GM21423 (cell line): ENCODE data around the gene PDE6D.

Experiments
- ATAC-seq: cut with Tn5 transposase; IDR thresholded peaks from one replicate; pipeline ENCODE4 v1.9.1; 2021; ENCODE audit warnings: mild to moderate bottlenecking, moderate library complexity; ENCODE audit not compliant: unreplicated experiment

PDE6D gene

GRCh38 chr2:231780909-231781797, at the start of gene PDE6D:
TSS of gene PDE6D (minus strand) at chr2:231781282. CDS start at chr2:231781114, 168 bp downstream.
- peak; percentile 91 for ATAC-seq

- no peak for ATAC-seq
These were observed 40.8 kb upstream of the PDE6D start for GRCh38 chr2:231821908-231822307.

GRCh38 chr2:231820786-231821303, 39.8 kb upstream of the PDE6D start:
- no peak for ATAC-seq

DNA sequence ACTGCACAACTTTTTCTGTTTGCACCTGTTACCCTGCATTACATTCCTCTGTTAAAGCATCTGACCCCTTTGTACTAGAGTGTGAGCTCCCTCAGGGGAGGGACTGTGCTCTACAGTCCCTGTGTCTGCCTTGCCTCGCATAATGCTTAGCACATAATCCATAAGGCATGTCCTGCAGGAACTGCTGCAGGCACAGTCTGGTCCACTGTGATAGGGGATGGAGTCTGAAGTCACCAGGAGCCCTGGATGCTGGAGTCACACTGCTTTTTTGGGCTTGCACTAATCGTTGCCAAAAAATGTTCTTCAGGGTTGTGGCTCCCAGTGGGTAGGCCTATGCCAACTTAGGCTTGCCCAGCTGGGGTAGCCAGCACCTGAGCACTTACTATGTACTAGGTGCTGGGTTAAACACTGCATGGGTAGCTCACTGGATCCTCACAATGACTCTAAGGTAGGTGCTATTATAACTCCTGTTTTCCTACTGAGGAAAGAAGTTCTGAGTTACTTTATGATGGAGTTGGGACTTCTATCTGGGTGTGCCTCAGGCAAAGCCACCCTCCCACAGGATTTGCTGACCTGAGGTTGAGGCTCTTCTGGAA, 38.5 kb upstream of the PDE6D start:
- ATAC-seq, result no peak

DNA sequence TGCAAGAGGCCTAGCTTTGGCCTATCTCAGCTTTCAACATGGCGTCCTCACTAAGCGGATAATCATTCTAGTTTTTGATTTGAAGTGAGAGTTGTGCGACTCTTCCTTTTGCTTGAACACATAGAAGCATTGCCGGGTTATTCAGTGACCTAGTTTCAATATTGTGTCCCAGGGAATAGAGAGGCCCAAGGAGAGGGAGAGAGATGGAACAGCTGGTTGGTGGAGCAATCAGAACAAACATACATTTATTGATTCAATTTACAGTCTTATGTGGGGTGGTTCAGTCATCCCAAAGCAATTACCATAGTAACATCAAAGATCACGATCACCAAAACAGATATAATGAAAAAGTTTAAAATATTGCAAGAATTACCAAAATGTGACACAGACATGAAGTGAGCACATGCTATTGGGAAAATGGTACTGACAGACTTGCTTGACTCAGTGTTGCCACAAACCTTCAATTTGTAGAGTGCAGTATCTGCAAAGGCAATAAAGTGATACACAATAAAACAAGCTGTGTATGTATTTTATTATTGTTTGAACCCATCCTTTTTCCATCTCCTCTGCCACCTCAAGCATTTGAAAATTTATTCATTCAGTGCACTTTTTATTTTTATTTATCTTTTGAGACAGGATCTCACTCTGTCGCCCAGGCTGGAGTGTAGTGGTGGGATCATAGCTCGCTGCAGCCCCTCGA, 35.4 kb upstream of the PDE6D start:
- ATAC-seq, result no peak

GRCh38 chr2:231810905-231811304, 29.8 kb upstream of the PDE6D start:
- no peak for ATAC-seq

GRCh38 chr2:231807020-231807419, 25.9 kb upstream of the PDE6D start:
- no peak for ATAC-seq

DNA sequence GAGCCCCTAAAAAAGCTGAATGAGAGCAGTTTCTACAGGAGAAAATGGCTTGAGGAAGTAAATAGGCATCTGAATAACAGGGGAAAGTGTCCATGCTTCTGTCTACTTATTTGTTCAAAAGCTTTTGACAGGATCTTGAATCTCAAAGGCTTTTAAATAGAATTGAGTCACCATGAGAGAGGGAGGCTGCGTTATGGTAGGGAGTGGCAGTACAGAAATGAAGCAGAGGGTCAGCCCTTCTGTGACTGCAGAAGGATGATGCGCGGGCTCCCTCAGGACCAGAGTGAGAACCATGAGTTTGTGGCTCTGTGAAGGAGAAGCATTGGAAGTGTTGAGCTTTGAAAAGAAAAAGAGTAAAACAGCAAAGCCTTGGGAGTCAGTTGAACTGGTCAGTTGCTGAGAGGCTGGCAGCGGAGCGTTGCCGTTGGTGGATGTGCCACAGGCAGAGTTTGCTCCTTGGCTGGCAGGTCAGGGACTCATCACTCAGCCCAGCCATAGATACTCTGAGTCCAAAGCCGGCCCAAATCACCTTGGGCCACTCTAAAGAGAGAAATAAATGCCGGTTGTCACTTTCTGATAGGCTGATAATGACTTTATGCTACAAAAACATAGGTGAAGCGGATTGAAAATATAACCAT, 22.5 kb upstream of the PDE6D start:
- no peak for ATAC-seq

- no peak for ATAC-seq
These were observed 19.5 kb upstream of the PDE6D start for GRCh38 chr2:231800493-231801091.

DNA sequence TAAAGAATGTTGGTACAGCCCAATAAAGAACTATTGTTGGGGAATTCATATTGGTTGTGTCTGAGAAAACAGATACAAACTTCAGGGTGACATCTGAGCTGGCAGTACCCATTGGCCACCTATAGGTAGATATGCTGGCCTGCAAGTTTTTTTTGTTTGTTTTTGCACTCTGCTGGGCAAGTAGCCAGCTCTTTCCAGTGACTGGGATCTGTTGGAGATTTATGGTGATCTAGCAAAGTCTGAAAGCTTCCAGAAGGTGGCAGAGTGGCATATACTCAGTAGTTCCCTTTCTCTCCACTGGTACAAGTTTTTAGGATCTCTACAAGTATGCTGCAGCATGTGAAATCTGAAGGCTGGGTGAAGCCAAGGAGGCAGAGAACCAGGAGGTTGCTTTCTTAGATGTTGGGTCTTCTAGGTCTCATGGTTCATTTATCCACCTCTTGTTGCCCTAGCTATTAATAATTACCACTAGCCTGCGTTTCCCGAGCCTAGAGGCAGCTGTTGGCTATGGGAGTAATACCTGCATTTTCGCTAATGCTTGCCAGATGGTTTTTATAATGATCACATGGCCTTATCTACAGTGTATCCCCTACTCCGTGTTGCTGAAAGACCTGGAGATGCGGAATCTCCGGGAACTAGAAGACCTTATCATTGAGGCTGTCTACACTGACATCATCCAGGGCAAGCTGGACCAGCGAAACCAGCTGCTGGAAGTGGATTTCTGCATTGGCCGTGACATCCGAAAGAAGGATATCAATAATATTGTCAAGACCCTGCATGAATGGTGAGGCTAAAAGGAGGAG, 14.6 kb upstream of the PDE6D start:
- no peak for ATAC-seq

DNA sequence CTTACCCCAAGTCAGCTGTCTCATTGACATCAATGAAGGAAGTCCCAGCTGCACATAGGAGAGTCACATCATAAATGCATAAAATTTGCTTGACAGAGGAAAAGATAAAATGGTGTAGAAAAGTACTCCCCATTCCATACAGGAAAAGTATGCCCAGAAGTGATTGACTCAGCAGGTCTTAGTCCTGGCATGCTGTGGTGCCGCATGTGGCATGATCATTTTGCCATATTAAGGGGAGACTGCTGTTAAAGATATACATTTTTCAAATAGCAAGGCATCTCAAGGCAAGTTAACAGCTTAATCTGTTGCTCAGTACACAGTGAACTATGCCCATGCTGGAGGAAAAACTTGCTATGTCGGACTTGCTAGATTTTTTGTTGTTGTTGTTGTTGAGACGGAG, 13.3 kb upstream of the PDE6D start:
- no peak for ATAC-seq

DNA sequence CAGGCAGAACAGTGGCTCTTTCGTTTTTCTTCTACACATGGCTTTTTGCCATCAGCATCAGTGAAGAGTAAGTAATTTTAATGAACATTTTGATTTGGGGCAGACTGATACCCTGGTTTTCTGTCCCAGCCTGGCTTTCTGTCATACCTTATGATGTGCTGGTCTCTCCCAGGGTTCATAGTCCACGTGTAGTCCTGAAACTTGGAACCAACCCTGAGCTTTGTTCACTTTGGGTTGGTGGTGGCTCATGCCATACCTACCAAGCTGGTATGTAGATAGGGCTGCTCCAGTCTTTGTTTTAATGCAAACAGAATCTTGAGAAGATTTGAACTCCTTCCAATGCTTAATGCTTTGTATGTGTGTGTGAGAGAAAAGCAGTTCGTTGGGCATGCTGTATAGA, 10.0 kb upstream of the PDE6D start:
- ATAC-seq, result no peak

- ATAC-seq, result no peak
These were observed 5.8 kb upstream of the PDE6D start for GRCh38 chr2:231786917-231787292.

DNA sequence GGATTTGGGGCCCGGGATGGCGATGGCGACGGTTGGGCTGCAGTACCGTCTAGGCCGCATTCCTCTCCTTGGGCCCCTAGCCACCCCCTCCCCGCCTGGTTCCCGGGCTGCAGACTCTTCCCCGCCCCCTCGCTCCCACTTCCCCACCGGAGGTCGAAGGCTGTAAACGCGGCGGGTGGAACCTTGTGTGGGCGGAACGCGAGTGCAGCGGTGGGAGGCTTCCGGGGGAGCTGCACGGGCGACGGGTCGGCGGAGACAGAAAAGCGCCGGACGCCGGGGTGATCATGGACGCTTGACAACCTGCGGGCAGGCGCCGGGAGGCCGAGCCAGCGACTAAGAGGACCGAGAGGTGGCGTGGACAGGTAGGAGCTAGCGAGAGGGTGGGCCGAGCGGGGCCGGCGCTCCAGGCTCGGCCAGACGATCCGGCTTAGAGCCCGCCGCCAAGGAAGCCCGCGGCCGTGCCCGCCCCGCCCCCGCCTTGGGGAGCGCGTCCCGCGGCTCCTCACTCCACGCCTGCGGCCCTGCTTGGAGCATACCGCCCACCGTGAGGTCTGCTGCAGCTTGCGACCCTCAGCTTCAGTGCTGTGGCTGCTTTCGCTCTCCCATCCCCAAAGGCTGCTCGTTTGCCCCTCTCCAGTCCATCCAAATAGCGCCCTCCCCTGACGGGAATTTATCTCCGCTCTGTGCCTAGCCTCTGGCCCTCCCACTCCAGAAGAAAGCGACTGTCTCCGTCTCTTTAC, 5.3 kb upstream of the PDE6D start, which contains the start of gene COPS7B:
Gene COPS7B, plus strand, starts transcription at position 269 of the 740 bp plus-strand sequence. CDS start 2,126 bp downstream, outside the sequence.
- peak; percentile 62 for ATAC-seq

DNA sequence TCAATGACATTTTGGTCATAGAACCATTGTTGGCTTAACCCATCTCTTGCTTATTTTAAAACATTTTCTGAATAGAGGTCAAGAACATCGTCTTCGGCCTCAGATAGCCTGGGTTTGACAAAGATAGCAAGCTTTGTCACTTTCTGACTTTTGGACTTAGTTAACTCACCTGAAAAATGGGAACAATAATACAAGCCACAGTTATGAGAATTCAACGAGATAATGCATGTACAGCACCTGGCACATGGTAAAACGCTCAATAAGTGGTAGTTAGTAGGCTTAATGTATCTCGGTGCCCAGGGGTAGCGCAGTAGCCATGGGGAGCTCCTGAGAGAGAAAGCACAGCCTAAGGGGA, 4.7 kb upstream of the PDE6D start:
- no peak for ATAC-seq

DNA sequence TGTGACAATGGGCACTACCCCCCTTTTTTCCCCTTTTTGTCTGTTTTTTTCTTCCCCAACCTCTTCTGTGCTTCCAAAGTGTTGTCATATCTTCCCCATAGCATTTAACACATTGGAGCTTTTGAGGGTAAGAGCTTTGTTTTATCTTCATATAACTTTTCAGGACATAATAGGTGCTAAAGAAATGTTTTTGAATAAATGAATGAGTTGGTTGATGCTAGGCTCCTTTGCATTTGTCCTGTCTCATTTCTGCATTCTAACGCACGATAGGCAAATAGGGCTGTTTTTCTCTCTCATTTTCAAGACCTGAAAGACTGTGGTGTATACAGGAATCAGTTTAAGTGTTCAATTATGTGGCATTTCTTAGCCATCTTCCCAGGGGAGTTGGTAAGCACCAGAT, 4.3 kb upstream of the PDE6D start:
- ATAC-seq, result no peak

- ATAC-seq, result no peak
These were observed 980 bp upstream of the PDE6D start for GRCh38 chr2:231781798-231782726.
